Mucosa of descending colon (tissue), 3 donors: ENCODE results near the gene ACBD7. TPM values are rescaled to one million over a fixed set of nuclear protein-coding genes. Genes with fewer than 3 reads are reported as not detected.

Source experiments
- ATAC-seq: fragments of 200-7000 bp; cut with Tn5 transposase; one replicate; pipeline ENCODE4 v1.9.1; 2020; ENCODE audit warnings: mild to moderate bottlenecking, moderate library complexity
- DNase-seq, 3 donors: peaks; one replicate each; pipeline ENCODE4 v3.0.0-alpha.2; 2020
- H3K36me3 ChIP-seq: fragments of 200-600 bp; one replicate; pipeline ENCODE4 v1.8.0; 2021; ENCODE audit warnings: low read depth, mild to moderate bottlenecking
- H3K4me1 ChIP-seq: fragments of 200-600 bp; one replicate; pipeline ENCODE4 v1.8.0; 2021; ENCODE audit warnings: low read depth, mild to moderate bottlenecking
- H3K4me3 ChIP-seq: fragments of 200-600 bp; one replicate; pipeline ENCODE4 v1.8.0; 2021; ENCODE audit warnings: mild to moderate bottlenecking
- H3K9me3 ChIP-seq: fragments of 200-600 bp; one replicate; pipeline ENCODE4 v1.8.0; 2021; ENCODE audit warnings: mild to moderate bottlenecking
- CTCF ChIP-seq: fragments of 200-600 bp; IDR thresholded peaks from one replicate; pipeline ENCODE4 v1.8.0; 2022; ENCODE audit warnings: antibody characterized with exemption, mild to moderate bottlenecking
- intact Hi-C, 2 donors: fragments of 100-400 bp; cut with DNase I in 1 of 2; cut with micrococcal nuclease in 1 of 2; formaldehyde crosslinking; loops; one replicate each; pipeline versions ENCODE4 v1.11.0 to v1.11.1; 2022; cut with DNase I, micrococcal nuclease
- total RNA-seq, 3 donors: library from RNA; stranded (reverse); fragmentation: NEBNext Ultra II Directional in 2 of 3; extraction: Animal tissue kit (Norgen Biotek cat#: 25700) in 2 of 3; gene quantifications; one replicate each; pipeline versions ENCODE4 v1.2.1 to v1.2.4, GENCODE V29; 2021 to 2023
- donor health status: DM: no; HTN: no; CAD: no; lungs with moderate emphysema.
- donor health status: DM: no; HTN: no; CAD: no.
- donor health status: DM: no; HTN: yes; CAD: no.

ACBD7 gene
- total RNA-seq, 3 donors from 2014 or later: 0.22 to 0.75 TPM; not detected in 1

- H3K36me3 ChIP-seq: no peaks in the 10 kb centered on the region
- H3K9me3 ChIP-seq: no peaks in the 10 kb centered on the region
- no peak for TF ChIP-seq CTCF
- peaks cover 3% of the 10 kb centered on the region for H3K4me1 ChIP-seq
- intact Hi-C loops: no loop called here
- no peak for DNase-seq
- H3K4me3 ChIP-seq: no peak overlapping the region
- no peak for ATAC-seq
These were observed 2.8 kb upstream of the ACBD7 start for GRCh38 chr10:15091418-15091817.

GRCh38 chr10:15084502-15084922 is 4.1 kb downstream of the ACBD7 start:
- no peak for TF ChIP-seq CTCF
- Histone ChIP-seq H3K9me3 (no peaks in the 10 kb centered on the region), H3K36me3 (no peaks in the 10 kb centered on the region), H3K4me1 (peaks cover 6% of the 10 kb centered on the region), H3K4me3 (no peak overlapping the region)
- ATAC-seq: peak; percentile 81
- peak in 1 of 3 donors; percentile 61 for DNase-seq
- intact Hi-C loops: no loop called here

DNA sequence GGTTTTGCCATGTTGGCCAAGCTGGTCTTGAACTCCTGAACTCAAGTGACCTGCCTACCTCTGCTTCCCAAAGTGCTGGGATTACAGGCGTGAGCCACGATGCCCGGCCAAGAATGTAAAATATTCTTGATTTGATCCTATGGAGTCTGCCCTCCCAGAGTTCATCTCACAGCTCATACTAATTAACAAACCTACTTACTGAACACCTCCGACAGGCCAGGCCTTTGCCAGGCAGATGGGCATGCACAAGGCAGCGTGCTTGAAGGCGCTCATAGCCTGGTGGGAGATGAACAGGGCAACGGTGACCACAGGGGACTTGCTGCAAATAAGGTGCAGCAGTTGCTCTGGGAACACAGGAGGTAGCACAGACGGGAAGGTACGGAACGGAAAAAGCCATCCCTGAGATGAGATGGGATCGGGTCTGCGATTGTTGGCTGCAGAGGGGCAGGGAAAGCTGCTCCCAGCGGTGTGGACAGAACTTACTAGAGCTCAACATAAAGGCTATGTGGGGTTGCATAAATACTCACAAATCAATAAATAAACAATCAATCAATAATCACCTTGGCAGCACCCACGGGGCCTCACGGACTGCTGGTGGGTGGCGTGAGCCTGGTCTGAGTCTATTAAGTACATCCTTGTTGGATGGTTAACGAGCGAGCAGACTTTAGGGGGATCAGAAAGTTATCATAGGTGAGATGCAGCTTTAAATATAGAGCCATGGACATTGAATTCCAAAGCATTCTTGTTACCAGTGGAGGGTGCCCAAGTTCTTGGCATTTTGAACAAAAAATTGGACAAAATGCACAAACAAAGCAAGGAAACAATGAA is 4.7 kb downstream of the ACBD7 start:
- peaks cover 6% of the 10 kb centered on the region for H3K4me1 ChIP-seq
- H3K36me3 ChIP-seq: no peaks in the 10 kb centered on the region
- DNase-seq: no peak
- intact Hi-C loops: no loop called here
- H3K9me3 ChIP-seq: no peaks in the 10 kb centered on the region
- no peak overlapping the region for H3K4me3 ChIP-seq
- ATAC-seq: no peak
- no peak for TF ChIP-seq CTCF

DNA sequence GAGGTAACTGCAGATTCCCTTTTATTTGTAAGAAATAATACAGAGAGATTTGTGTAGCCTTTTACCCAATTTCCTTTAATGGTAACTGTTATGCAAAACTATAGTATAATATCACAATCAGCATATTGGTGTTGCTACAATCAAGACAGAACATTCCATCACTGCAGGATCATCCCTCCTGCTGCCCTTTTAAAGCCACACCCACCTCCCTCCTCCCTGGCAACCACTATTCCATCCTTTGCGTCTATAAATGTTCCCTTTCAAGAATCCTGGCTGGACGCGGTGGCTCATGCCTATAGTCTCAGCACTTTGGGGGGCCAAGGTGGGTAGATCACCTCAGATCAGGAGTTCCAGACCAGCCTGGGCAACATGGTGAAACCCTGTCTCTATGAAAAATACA is 13.2 kb downstream of the ACBD7 start:
- DNase-seq (no peak), ATAC-seq (no peak)
- Histone ChIP-seq H3K36me3 (no peaks in the 10 kb centered on the region), H3K4me1 (no peaks in the 10 kb centered on the region), H3K9me3 (no peaks in the 10 kb centered on the region), H3K4me3 (no peak overlapping the region)
- intact Hi-C loops: no loop called here
- TF ChIP-seq CTCF: no peak

- no peak overlapping the region for H3K4me3 ChIP-seq
- intact Hi-C loops: no loop called here
- H3K36me3 ChIP-seq: no peaks in the 10 kb centered on the region
- H3K4me1 ChIP-seq: no peaks in the 10 kb centered on the region
- TF ChIP-seq CTCF: no peak
- DNase-seq: no peak
- ATAC-seq: no peak
- H3K9me3 ChIP-seq: no peaks in the 10 kb centered on the region
These were observed 16.2 kb downstream of the ACBD7 start for GRCh38 chr10:15072358-15072757.
